Erythroblast (primary cell): ENCODE data around the gene SUPT4H1.

ENCODE experiments used
- GATA1 ChIP-seq: IDR thresholded peaks from 2 replicates; pipeline ENCODE4 v1.6.1; 2011; ENCODE audit warnings: low read depth, mild to moderate bottlenecking, control low read depth, low read length, moderate library complexity
- POLR2A ChIP-seq: IDR thresholded peaks from 2 replicates; pipeline ENCODE4 v1.6.1; 2011; ENCODE audit warnings: mild to moderate bottlenecking, low read length

DNA sequence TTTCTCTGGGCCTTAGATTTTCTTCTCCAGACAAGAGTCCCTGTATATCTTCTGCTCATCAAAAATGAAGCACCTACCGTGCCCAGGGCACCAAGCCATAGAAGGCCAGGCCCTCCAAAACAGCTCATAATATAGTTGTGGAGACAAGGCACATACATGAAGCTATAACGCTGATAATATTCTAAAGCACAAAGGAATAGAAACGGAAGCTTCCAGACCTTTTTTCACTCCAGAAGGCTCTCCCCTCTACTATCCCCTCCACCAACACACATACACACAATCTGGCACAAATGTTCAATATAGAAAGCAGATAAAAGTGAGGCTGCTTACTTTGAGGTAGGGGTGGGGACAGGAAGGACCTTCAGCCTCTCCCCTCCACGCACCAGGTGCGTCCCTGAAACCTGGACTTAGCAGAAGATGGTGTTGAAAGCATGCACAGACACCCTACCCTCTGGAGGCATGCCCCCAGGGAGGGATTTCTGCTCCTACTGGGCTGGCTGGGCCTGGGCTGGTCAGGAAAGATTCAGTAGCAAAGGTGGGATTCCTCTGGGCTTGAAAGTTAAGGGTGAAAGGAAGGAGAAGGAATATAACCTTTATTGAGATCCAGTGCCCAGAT is 14.1 kb upstream of the SUPT4H1 start:
- TF ChIP-seq POLR2A, result no peak
- no peak for TF ChIP-seq GATA1
